ENCODE data around the gene SLC25A21.
"Not testable (repeated sequence)": the region's sequence is repeated elsewhere in the genome, so short reads cannot be mapped to it uniquely, and the experiment has no call there.

The SLC25A21 gene

GRCh38 chr14:37088356-37089215 is 83.8 kb downstream of the SLC25A21 start:
- no peak for ATAC-seq

GRCh38 chr14:37087520-37087919 is 84.9 kb downstream of the SLC25A21 start:
- no peak for DNase-seq
- ATAC-seq, result no peak

More at GRCh38 chr14:37088356-37089215, 83.8 kb downstream of the SLC25A21 start:
- no peak for DNase-seq

GRCh38 chr14:37083599-37083998 is 88.8 kb downstream of the SLC25A21 start:
- no peak for DNase-seq
- no peak for ATAC-seq

- ATAC-seq (no peak), DNase-seq (no peak)
Measured at GRCh38 chr14:37082449-37082848, 90.0 kb downstream of the SLC25A21 start.

- no peak for ATAC-seq
- no peak for DNase-seq
Measured at GRCh38 chr14:37081856-37082255, 90.5 kb downstream of the SLC25A21 start.

- ATAC-seq (no peak), DNase-seq (no peak)
Measured at GRCh38 chr14:37081218-37081617, 91.2 kb downstream of the SLC25A21 start.

- no peak for ATAC-seq
- no peak for DNase-seq
Measured at GRCh38 chr14:37078131-37078530, 94.3 kb downstream of the SLC25A21 start.

- not testable (repeated sequence) for ATAC-seq, DNase-seq
Measured at GRCh38 chr14:37074320-37074719, 98.1 kb downstream of the SLC25A21 start.

GRCh38 chr14:37063467-37064240 is 108.8 kb downstream of the SLC25A21 start:
- DNase-seq (no peak), ATAC-seq (no peak)

GRCh38 chr14:37062191-37062803 is 110.1 kb downstream of the SLC25A21 start:
- no peak for ATAC-seq

GRCh38 chr14:37061697-37062096 is 110.7 kb downstream of the SLC25A21 start:
- ATAC-seq (no peak), DNase-seq (no peak)

More at GRCh38 chr14:37062191-37062803, 110.1 kb downstream of the SLC25A21 start:
- no peak for DNase-seq

- DNase-seq (no peak), ATAC-seq (no peak)
Measured at GRCh38 chr14:37060496-37061260, 111.7 kb downstream of the SLC25A21 start.

- DNase-seq, result no peak
- ATAC-seq, result no peak
Measured at GRCh38 chr14:37057776-37058175, 114.6 kb downstream of the SLC25A21 start.

- ATAC-seq (no peak), DNase-seq (no peak)
Measured at GRCh38 chr14:37056473-37056872, 115.9 kb downstream of the SLC25A21 start.

- no peak for DNase-seq
- ATAC-seq, result no peak
Measured at GRCh38 chr14:37054869-37055268, 117.5 kb downstream of the SLC25A21 start.

- DNase-seq (no peak), ATAC-seq (no peak)
Measured at GRCh38 chr14:37054144-37054543, 118.3 kb downstream of the SLC25A21 start.

GRCh38 chr14:37051680-37052079 is 120.7 kb downstream of the SLC25A21 start:
- no peak for ATAC-seq
- no peak for DNase-seq

GRCh38 chr14:37051153-37051552 is 121.3 kb downstream of the SLC25A21 start:
- ATAC-seq, result no peak

GRCh38 chr14:37048666-37049071 is 123.7 kb downstream of the SLC25A21 start:
- ATAC-seq (no peak), DNase-seq (no peak)

More at GRCh38 chr14:37051153-37051552, 121.3 kb downstream of the SLC25A21 start:
- DNase-seq, result no peak

- DNase-seq, result no peak
- ATAC-seq, result no peak
Measured at GRCh38 chr14:37047996-37048395, 124.4 kb downstream of the SLC25A21 start.

- no peak for DNase-seq
- ATAC-seq, result no peak
Measured at GRCh38 chr14:37047226-37047625, 125.2 kb downstream of the SLC25A21 start.

- DNase-seq (no peak), ATAC-seq (no peak)
Measured at GRCh38 chr14:37046815-37047214, 125.6 kb downstream of the SLC25A21 start.

Measured in stimulated activated naive CD8-positive, alpha-beta T cell treated with anti-CD3 and anti-CD28 coated beads, Interleukin-15, Interleukin-2, amounts not matched to agents 100 U/mL and 50 U/mL, for 24 hours (primary cell).